GM23338 (cell line): ENCODE results near the gene UGT1A3. TPM values are rescaled to one million over a fixed set of nuclear protein-coding genes. Genes with fewer than 3 reads are reported as not detected.
A peak's percentile ranks its signal among the peaks of the same experiment; 100 is the strongest.

Experiments used
- ATAC-seq: fragments of 200-7000 bp; cut with Tn5 transposase; 3 replicates; pipeline ENCODE4 v1.9.1; 2020
- DNase-seq: peaks from one replicate; pipeline ENCODE4 v3.0.0-alpha.2; 2015; ENCODE audit warnings: low spot score
- H2AFZ ChIP-seq: fragments of 200-600 bp; sonication (generic); 2 replicates; pipeline ENCODE4 v1.8.0; 2016; ENCODE audit warnings: antibody characterized with exemption, mild to moderate bottlenecking, moderate library complexity
- H3F3A ChIP-seq: fragments of 200-600 bp; sonication (generic); replicated peaks from 2 replicates; pipeline ENCODE4 v1.8.0; 2017; ENCODE audit warnings: antibody characterized with exemption, mixed run types, low read depth
- H3K27ac ChIP-seq: fragments of 200-600 bp; sonication (generic); 2 replicates; pipeline ENCODE4 v1.6.1; 2016; ENCODE audit warnings: low read depth
- H3K27me3 ChIP-seq: fragments of 200-600 bp; sonication (generic); 2 replicates; pipeline ENCODE4 v1.8.0; 2016; ENCODE audit warnings: mild to moderate bottlenecking, mixed run types, moderate library complexity; ENCODE audit not compliant: insufficient read depth
- H3K36me3 ChIP-seq: fragments of 200-600 bp; sonication (generic); 2 replicates; pipeline ENCODE4 v1.8.0; 2016; ENCODE audit warnings: mild to moderate bottlenecking; ENCODE audit not compliant: insufficient read depth
- H3K4me1 ChIP-seq: fragments of 200-600 bp; sonication (generic); 2 replicates; pipeline ENCODE4 v1.8.0; 2016; ENCODE audit warnings: mild to moderate bottlenecking, moderate library complexity; ENCODE audit not compliant: insufficient read depth
- H3K4me2 ChIP-seq: fragments of 200-600 bp; sonication (generic); 2 replicates; pipeline ENCODE4 v1.7.1; 2017; ENCODE audit warnings: mixed run types
- H3K4me3 ChIP-seq: fragments of 200-600 bp; sonication (generic); 2 replicates; pipeline ENCODE4 v1.6.1; 2016; ENCODE audit warnings: mixed run types
- H3K79me2 ChIP-seq: fragments of 200-600 bp; sonication (generic); replicated peaks from 2 replicates; pipeline ENCODE4 v1.8.0; 2017; ENCODE audit warnings: mild to moderate bottlenecking; ENCODE audit not compliant: insufficient read depth
- H3K9me2 ChIP-seq: fragments of 200-600 bp; sonication (generic); 2 replicates; pipeline ENCODE4 v1.8.0; 2017; ENCODE audit not compliant: insufficient read depth
- H4K20me1 ChIP-seq: fragments of 200-600 bp; sonication (generic); replicated peaks from 2 replicates; pipeline ENCODE4 v1.8.0; 2017; ENCODE audit warnings: mild to moderate bottlenecking; ENCODE audit not compliant: insufficient read depth
- H3K27ac Mint-ChIP-seq: 2 replicates; pipeline ENCODE4 v1.8.0; 2020; ENCODE audit warnings: inconsistent platforms, mild to moderate bottlenecking, moderate library complexity, mixed read lengths
- H3K27me3 Mint-ChIP-seq: 3 replicates; pipeline ENCODE4 v1.8.0; 2022; ENCODE audit warnings: low read depth, mild to moderate bottlenecking, moderate library complexity, mixed read lengths, inconsistent platforms; ENCODE audit not compliant: insufficient read depth, poor library complexity
- H3K36me3 Mint-ChIP-seq: 3 replicates; pipeline ENCODE4 v1.8.0; 2021; ENCODE audit warnings: low read depth, mild to moderate bottlenecking, inconsistent platforms, moderate library complexity, mixed read lengths
- H3K4me1 Mint-ChIP-seq: 3 replicates; pipeline ENCODE4 v1.8.0; 2020; ENCODE audit warnings: mild to moderate bottlenecking, inconsistent platforms, mixed read lengths
- H3K4me3 Mint-ChIP-seq: 3 replicates; pipeline ENCODE4 v1.8.0; 2021; ENCODE audit warnings: moderate library complexity, mild to moderate bottlenecking, inconsistent platforms, mixed read lengths
- H3K9me3 Mint-ChIP-seq: 3 replicates; pipeline ENCODE4 v1.8.0; 2020; ENCODE audit warnings: moderate library complexity, mild to moderate bottlenecking, inconsistent platforms, mixed read lengths
- CREB1 ChIP-seq: fragments of 250-450 bp; sonication (Bioruptor Pico); IDR thresholded peaks from 2 replicates; pipeline ENCODE4 v1.5.0; 2020; ENCODE audit warnings: low read depth, mild to moderate bottlenecking, moderate library complexity
- EZH2phosphoT487 ChIP-seq: fragments of 200-600 bp; sonication (generic); IDR thresholded peaks from one replicate; pipeline ENCODE4 v1.8.1; 2018; ENCODE audit warnings: antibody characterized with exemption; ENCODE audit not compliant: unreplicated experiment
- JUNB ChIP-seq: IDR thresholded peaks from one replicate; pipeline ENCODE4 v1.6.1; 2016; ENCODE audit warnings: antibody characterized with exemption; ENCODE audit not compliant: unreplicated experiment
- NANOG ChIP-seq: IDR thresholded peaks from 2 replicates; pipeline ENCODE4 v1.6.1; 2016; ENCODE audit warnings: antibody characterized with exemption, borderline replicate concordance
- POLR2AphosphoS5 ChIP-seq: IDR thresholded peaks from 2 replicates; pipeline ENCODE4 v1.6.1; 2016; ENCODE audit warnings: antibody characterized with exemption, low read depth
- REST ChIP-seq: IDR thresholded peaks from one replicate; pipeline ENCODE4 v1.6.1; 2018; ENCODE audit warnings: antibody characterized with exemption; ENCODE audit not compliant: unreplicated experiment
- STAT1 ChIP-seq: IDR thresholded peaks from one replicate; pipeline ENCODE4 v1.6.1; 2016; ENCODE audit warnings: antibody characterized with exemption; ENCODE audit not compliant: unreplicated experiment
- ZNF114 ChIP-seq: fragments of 250-450 bp; sonication (Bioruptor Pico); IDR thresholded peaks from 2 replicates; pipeline ENCODE4 v1.5.0; 2020; ENCODE audit warnings: mild to moderate bottlenecking, moderate library complexity
- ZNF331 ChIP-seq: fragments of 250-450 bp; sonication (Bioruptor Pico); IDR thresholded peaks from 2 replicates; pipeline ENCODE4 v1.5.0; 2020; ENCODE audit warnings: low read depth, mild to moderate bottlenecking, moderate library complexity
- polyA plus RNA-seq: library from polyadenylated mRNA; unstranded; fragments of >200 nt; fragmentation: Nextera tagmentation; extraction: Ambion mirVana; gene quantifications from 2 replicates; pipeline ENCODE4 v1.2.1, GENCODE V29; 2016
- total RNA-seq: library from RNA; depleted of rRNA; stranded (reverse); fragments of >200 nt; shearing (Covaris generic); gene quantifications from 2 replicates; pipeline ENCODE4 v1.2.3, GENCODE V29; 2014
- TF ChIP-seq, protein P1 (sequence below): IDR thresholded peaks from 2 replicates; pipeline ENCODE4 v1.6.1; 2016; ENCODE audit warnings: antibody characterized with exemption
- TF ChIP-seq, protein P2 (sequence below), 2 experiments: fragments of 200-600 bp in 1 of 2; sonication (generic) in 1 of 2; conservative IDR thresholded peaks; 2 replicates each; pipeline versions ENCODE4 v1.5.1 to v1.6.1; 2016 to 2017; ENCODE audit warnings: antibody characterized with exemption in 2 of 2, low read depth in 2 of 2, mild to moderate bottlenecking in 2 of 2, moderate library complexity in 1 of 2

UGT1A3 gene
- total and polyA plus RNA-seq, 2 experiments from 2014 or later, result not detected

GRCh38 chr2:233693963-233694362 is 34.9 kb upstream of the UGT1A3 start:
- Mint-ChIP-seq H3K9me3 (no peaks in the 10 kb centered on the region), H3K36me3 (no peaks in the 10 kb centered on the region), H3K4me1 (peaks cover 17% of the 10 kb centered on the region), H3K4me3 (no peak overlapping the region), H3K27ac (no peak overlapping the region), H3K27me3 (peaks cover 2% of the 10 kb centered on the region)
- TF ChIP-seq JUNB, result no peak
- TF ChIP-seq STAT1, result no peak
- no peak for TF ChIP-seq REST
- TF ChIP-seq EZH2phosphoT487, result no peak
- TF ChIP-seq ZNF331, result no peak
- TF ChIP-seq, protein P1, sequence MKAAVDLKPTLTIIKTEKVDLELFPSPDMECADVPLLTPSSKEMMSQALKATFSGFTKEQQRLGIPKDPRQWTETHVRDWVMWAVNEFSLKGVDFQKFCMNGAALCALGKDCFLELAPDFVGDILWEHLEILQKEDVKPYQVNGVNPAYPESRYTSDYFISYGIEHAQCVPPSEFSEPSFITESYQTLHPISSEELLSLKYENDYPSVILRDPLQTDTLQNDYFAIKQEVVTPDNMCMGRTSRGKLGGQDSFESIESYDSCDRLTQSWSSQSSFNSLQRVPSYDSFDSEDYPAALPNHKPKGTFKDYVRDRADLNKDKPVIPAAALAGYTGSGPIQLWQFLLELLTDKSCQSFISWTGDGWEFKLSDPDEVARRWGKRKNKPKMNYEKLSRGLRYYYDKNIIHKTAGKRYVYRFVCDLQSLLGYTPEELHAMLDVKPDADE, result no peak
- no peak for TF ChIP-seq CREB1 (CRISPR knock-in tag)
- Histone ChIP-seq H2AFZ (no peak overlapping the region), H3K27ac (no peak overlapping the region), H3K36me3 (no peaks in the 10 kb centered on the region), H3K4me3 (no peak overlapping the region), H3K27me3 (no peaks in the 10 kb centered on the region), H4K20me1 (no peaks in the 10 kb centered on the region), H3K4me2 (no peak overlapping the region), H3F3A (no peaks in the 10 kb centered on the region), H3K9me2 (peaks cover 16% of the 10 kb centered on the region; the same call in 1 of the 2 replicates), H3K79me2 (no peaks in the 10 kb centered on the region), H3K4me1 (peaks cover 7% of the 10 kb centered on the region; the same call in 1 of the 2 replicates)
- no peak for ATAC-seq
- no peak for DNase-seq

GRCh38 chr2:233698740-233699139 is 30.1 kb upstream of the UGT1A3 start:
- DNase-seq (no peak), ATAC-seq (no peak)
- Histone ChIP-seq H3K36me3 (no peaks in the 10 kb centered on the region), H3K79me2 (no peaks in the 10 kb centered on the region), H3K4me2 (no peak overlapping the region), H3K27ac (no peak overlapping the region), H3K27me3 (no peaks in the 10 kb centered on the region), H3K4me3 (no peak overlapping the region), H2AFZ (no peak overlapping the region; the same call in 1 of the 2 replicates), H3K9me2 (no peaks in the 10 kb centered on the region), H3F3A (no peaks in the 10 kb centered on the region), H3K4me1 (0 out of 2 replicates have a peak, but pooled peaks cover 5% of the 10 kb centered on the region), H4K20me1 (no peaks in the 10 kb centered on the region)
- Mint-ChIP-seq H3K36me3 (no peaks in the 10 kb centered on the region), H3K4me1 (peaks cover 5% of the 10 kb centered on the region; the same call in 2 of the 3 replicates), H3K4me3 (no peak overlapping the region), H3K9me3 (no peaks in the 10 kb centered on the region), H3K27me3 (no peaks in the 10 kb centered on the region), H3K27ac (peak overlapping the region; percentile 8; the same call in 1 of the 2 replicates)
- TF ChIP-seq POLR2AphosphoS5 (no peak), ZNF114 (no peak), EZH2phosphoT487 (no peak), ZNF331 (no peak), NANOG (no peak), STAT1 (no peak), REST (no peak), JUNB (no peak)
- TF ChIP-seq, protein P1, result no peak
- TF ChIP-seq, protein P2, sequence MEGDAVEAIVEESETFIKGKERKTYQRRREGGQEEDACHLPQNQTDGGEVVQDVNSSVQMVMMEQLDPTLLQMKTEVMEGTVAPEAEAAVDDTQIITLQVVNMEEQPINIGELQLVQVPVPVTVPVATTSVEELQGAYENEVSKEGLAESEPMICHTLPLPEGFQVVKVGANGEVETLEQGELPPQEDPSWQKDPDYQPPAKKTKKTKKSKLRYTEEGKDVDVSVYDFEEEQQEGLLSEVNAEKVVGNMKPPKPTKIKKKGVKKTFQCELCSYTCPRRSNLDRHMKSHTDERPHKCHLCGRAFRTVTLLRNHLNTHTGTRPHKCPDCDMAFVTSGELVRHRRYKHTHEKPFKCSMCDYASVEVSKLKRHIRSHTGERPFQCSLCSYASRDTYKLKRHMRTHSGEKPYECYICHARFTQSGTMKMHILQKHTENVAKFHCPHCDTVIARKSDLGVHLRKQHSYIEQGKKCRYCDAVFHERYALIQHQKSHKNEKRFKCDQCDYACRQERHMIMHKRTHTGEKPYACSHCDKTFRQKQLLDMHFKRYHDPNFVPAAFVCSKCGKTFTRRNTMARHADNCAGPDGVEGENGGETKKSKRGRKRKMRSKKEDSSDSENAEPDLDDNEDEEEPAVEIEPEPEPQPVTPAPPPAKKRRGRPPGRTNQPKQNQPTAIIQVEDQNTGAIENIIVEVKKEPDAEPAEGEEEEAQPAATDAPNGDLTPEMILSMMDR (conservative IDR thresholded peaks at IDR 0.05; ENCODE audit: low read depth in 2 of 2), result no peak
